Astrocyte (in vitro differentiated cells and primary cell): ENCODE data around the gene BIRC6.

Source experiments
- CTCF ChIP-seq: IDR thresholded peaks from 2 replicates; pipeline ENCODE4 v1.5.1; 2011; ENCODE audit warnings: low read depth, mild to moderate bottlenecking, inconsistent platforms, low read length, moderate library complexity; ENCODE audit not compliant: insufficient read depth
- EZH2 ChIP-seq: IDR thresholded peaks from 2 replicates; pipeline ENCODE4 v1.6.1; 2012; ENCODE audit warnings: mild to moderate bottlenecking, low read length, inconsistent platforms; ENCODE audit not compliant: insufficient read depth

- TF ChIP-seq CTCF (no peak), EZH2 (no peak)
Measured at GRCh38 chr2:32464431-32464830, 107.6 kb downstream of the BIRC6 start.
